OCI-LY1 (cell line): Measurements from ENCODE around the gene TGFB2.

Experiments used
- H2AFZ ChIP-seq: fragments of 200-600 bp; sonication (generic), shearing (Covaris generic); 2 replicates; pipeline ENCODE4 v1.6.0; 2014; ENCODE audit warnings: antibody characterized with exemption, mild to moderate bottlenecking, low read length
- H3F3A ChIP-seq: fragments of 200-600 bp; sonication (generic), shearing (Covaris generic); 2 replicates; pipeline ENCODE4 v1.6.0; 2014; ENCODE audit warnings: mild to moderate bottlenecking, antibody characterized with exemption, low read length, moderate library complexity; ENCODE audit not compliant: insufficient read depth
- H3K27ac ChIP-seq: fragments of 200-600 bp; sonication (generic); 2 replicates; pipeline ENCODE4 v1.5.1; 2014; ENCODE audit warnings: low read length, mixed run types, mild to moderate bottlenecking, low read depth; ENCODE audit not compliant: poor library complexity, severe bottlenecking
- H3K27me3 ChIP-seq: fragments of 200-600 bp; sonication (generic); 2 replicates; pipeline ENCODE4 v1.6.0; 2014; ENCODE audit warnings: antibody characterized with exemption, mild to moderate bottlenecking, low read length, moderate library complexity; ENCODE audit not compliant: insufficient read depth
- H3K36me3 ChIP-seq: fragments of 200-600 bp; sonication (generic); 2 replicates; pipeline ENCODE4 v1.6.1; 2014; ENCODE audit warnings: mild to moderate bottlenecking, antibody characterized with exemption, low read length, moderate library complexity, mixed read lengths; ENCODE audit not compliant: insufficient read depth
- H3K4me1 ChIP-seq: fragments of 200-600 bp; sonication (generic); 2 replicates; pipeline ENCODE4 v1.5.1; 2014; ENCODE audit warnings: mild to moderate bottlenecking, low read length, moderate library complexity; ENCODE audit not compliant: insufficient read depth, severe bottlenecking
- H3K4me2 ChIP-seq: fragments of 200-600 bp; sonication (generic), shearing (Covaris generic); 2 replicates; pipeline ENCODE4 v1.6.1; 2014; ENCODE audit warnings: low read length
- H3K4me3 ChIP-seq: fragments of 200-600 bp; sonication (generic); 2 replicates; pipeline ENCODE4 v1.5.1; 2014; ENCODE audit warnings: low read length, low read depth, mild to moderate bottlenecking, mixed read lengths; ENCODE audit not compliant: poor library complexity, severe bottlenecking
- H3K79me2 ChIP-seq: fragments of 200-600 bp; shearing (Covaris generic); 2 replicates; pipeline ENCODE4 v1.6.1; 2016; ENCODE audit warnings: mixed run types, low read length, mixed read lengths; ENCODE audit not compliant: insufficient read depth
- H3K9ac ChIP-seq: fragments of 200-600 bp; sonication (generic), shearing (Covaris generic); 2 replicates; pipeline ENCODE4 v1.6.1; 2014; ENCODE audit warnings: mild to moderate bottlenecking, low read length, mixed read lengths
- H3K9me2 ChIP-seq: fragments of 200-600 bp; sonication (generic), shearing (Covaris generic); 2 replicates; pipeline ENCODE4 v1.6.1; 2014; ENCODE audit warnings: low read depth, mild to moderate bottlenecking, low read length, mixed read lengths
- H3K9me3 ChIP-seq: fragments of 200-600 bp; shearing (Covaris generic); 2 replicates; pipeline ENCODE4 v1.6.1; 2014; ENCODE audit warnings: low read length, mixed read lengths
- H4K20me1 ChIP-seq: fragments of 200-600 bp; sonication (generic), shearing (Covaris generic); 2 replicates; pipeline ENCODE4 v1.6.0; 2016; ENCODE audit warnings: mild to moderate bottlenecking, low read length; ENCODE audit not compliant: insufficient read depth
- CTCF ChIP-seq: fragments of 200-600 bp; sonication (generic), shearing (Covaris generic); IDR thresholded peaks from 2 replicates; pipeline ENCODE4 v1.5.1; 2017; ENCODE audit warnings: mild to moderate bottlenecking, antibody characterized with exemption, low read length, moderate library complexity, mixed read lengths
- EZH2 ChIP-seq: fragments of 200-600 bp; sonication (generic), shearing (Covaris generic); IDR thresholded peaks from 2 replicates; pipeline ENCODE4 v1.8.0; 2017; ENCODE audit warnings: borderline replicate concordance, mixed run types, mild to moderate bottlenecking, antibody characterized with exemption, low read length, moderate library complexity, mixed read lengths

Gene TGFB2

GRCh38 chr1:218301217-218301616 is 43.9 kb upstream of the TGFB2 start:
- Histone ChIP-seq H3K36me3 (peaks cover 38% of the 10 kb centered on the region), H3K9me2 (no peaks in the 10 kb centered on the region), H4K20me1 (no peaks in the 10 kb centered on the region), H2AFZ (no peak overlapping the region), H3K4me2 (no peak overlapping the region), H3K9me3 (no peaks in the 10 kb centered on the region), H3K79me2 (peaks cover 26% of the 10 kb centered on the region), H3K27ac (no peak overlapping the region), H3K9ac (no peak overlapping the region), H3K27me3 (no peaks in the 10 kb centered on the region), H3F3A (no peaks in the 10 kb centered on the region), H3K4me3 (no peak overlapping the region), H3K4me1 (peaks cover 10% of the 10 kb centered on the region)
- TF ChIP-seq EZH2 = no peak
- no peak for TF ChIP-seq CTCF

GRCh38 chr1:218302155-218302554 is 43.0 kb upstream of the TGFB2 start:
- H3F3A ChIP-seq = no peaks in the 10 kb centered on the region
- H3K4me2 ChIP-seq = no peak overlapping the region
- H3K9me3 ChIP-seq = no peaks in the 10 kb centered on the region
- no peak overlapping the region for H3K4me3 ChIP-seq
- no peaks in the 10 kb centered on the region for H4K20me1 ChIP-seq
- H3K9ac ChIP-seq = no peak overlapping the region
- no peak overlapping the region for H3K27ac ChIP-seq
- H3K4me1 ChIP-seq = peaks cover 10% of the 10 kb centered on the region
- H2AFZ ChIP-seq = no peak overlapping the region
- TF ChIP-seq CTCF (no peak), EZH2 (no peak)
- peaks cover 20% of the 10 kb centered on the region for H3K79me2 ChIP-seq
- no peaks in the 10 kb centered on the region for H3K9me2 ChIP-seq
- peaks cover 48% of the 10 kb centered on the region for H3K36me3 ChIP-seq
- H3K27me3 ChIP-seq = no peaks in the 10 kb centered on the region

DNA sequence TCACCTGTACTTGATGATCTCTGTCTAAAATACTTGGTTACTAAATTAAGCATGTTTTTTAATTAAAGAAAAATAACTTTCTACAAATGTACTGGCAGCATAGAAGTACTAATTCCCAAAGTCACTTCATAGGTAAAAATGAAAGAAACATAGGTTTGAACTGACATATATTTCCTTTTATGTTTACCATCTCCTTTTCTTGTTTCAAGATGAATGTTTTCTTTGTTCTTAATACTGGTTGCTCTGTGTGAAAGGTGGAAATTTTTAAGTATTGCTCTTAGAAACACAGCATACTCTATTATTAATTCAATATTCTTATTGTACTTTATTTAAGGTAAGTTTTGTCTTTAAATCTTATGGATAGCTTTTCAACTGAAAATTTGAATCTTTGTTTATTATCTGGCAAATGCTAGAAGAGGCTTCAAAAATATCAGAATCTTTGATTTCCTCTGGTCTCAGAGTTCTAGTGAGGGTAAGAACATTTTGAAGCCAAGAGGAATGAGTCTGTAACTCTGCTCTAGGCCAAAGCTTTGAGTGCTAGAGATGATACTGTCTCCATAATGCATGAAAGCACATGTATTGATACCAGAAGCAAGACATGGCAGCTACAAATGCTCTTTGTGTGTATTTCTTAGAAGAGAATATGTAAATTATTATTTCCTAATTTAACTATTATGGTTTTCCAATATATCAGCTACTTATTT is 41.8 kb upstream of the TGFB2 start:
- H3K27ac ChIP-seq = no peak overlapping the region
- no peak overlapping the region for H3K4me2 ChIP-seq
- peaks cover 17% of the 10 kb centered on the region for H3K79me2 ChIP-seq
- no peak overlapping the region for H3K9ac ChIP-seq
- no peaks in the 10 kb centered on the region for H3F3A ChIP-seq
- H3K9me2 ChIP-seq = no peaks in the 10 kb centered on the region
- no peak for TF ChIP-seq EZH2
- no peak for TF ChIP-seq CTCF
- H3K36me3 ChIP-seq = peaks cover 60% of the 10 kb centered on the region
- H3K27me3 ChIP-seq = no peaks in the 10 kb centered on the region
- no peak overlapping the region for H2AFZ ChIP-seq
- no peak overlapping the region for H3K4me3 ChIP-seq
- no peaks in the 10 kb centered on the region for H4K20me1 ChIP-seq
- peaks cover 9% of the 10 kb centered on the region for H3K4me1 ChIP-seq
- no peaks in the 10 kb centered on the region for H3K9me3 ChIP-seq
